GM19035 (cell line): ENCODE data around the gene HS3ST3A1.

Experiments
- ATAC-seq: cut with Tn5 transposase; IDR thresholded peaks from one replicate; pipeline ENCODE4 v1.9.1; 2021; ENCODE audit not compliant: unreplicated experiment

The HS3ST3A1 gene

GRCh38 chr17:13540546-13540945, 61.2 kb downstream of the HS3ST3A1 start:
- no peak for ATAC-seq

- ATAC-seq = no peak
Observed at GRCh38 chr17:13539421-13539820, 62.3 kb downstream of the HS3ST3A1 start.

DNA sequence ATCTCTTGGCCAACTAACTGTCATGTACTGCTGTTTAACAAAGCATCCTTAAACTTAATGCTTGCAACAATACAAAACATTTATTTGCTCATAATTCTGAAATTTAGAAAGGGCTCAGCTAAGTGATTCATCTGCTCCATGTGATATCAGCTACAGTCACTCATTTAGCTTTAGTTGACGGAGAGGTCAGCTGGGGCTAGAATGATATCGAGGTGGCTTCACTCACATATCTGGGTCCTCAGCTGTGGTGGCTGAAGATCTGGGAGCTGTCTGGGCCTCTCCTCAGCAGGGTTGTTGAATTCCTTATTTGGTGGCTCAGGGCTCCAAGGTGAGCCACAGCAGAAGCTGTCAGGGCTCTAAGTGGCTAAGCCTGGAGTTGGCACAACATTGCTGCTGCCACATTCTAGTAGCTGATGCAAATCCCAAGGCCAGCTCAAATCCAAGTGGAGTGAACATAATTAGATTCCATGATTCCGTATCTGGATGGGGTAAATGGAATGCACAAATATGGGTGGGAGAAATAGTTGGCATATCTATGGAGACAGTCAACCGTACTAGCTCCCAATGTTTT, 62.8 kb downstream of the HS3ST3A1 start:
- no peak for ATAC-seq

GRCh38 chr17:13537871-13538643, 63.7 kb downstream of the HS3ST3A1 start:
- no peak for ATAC-seq

DNA sequence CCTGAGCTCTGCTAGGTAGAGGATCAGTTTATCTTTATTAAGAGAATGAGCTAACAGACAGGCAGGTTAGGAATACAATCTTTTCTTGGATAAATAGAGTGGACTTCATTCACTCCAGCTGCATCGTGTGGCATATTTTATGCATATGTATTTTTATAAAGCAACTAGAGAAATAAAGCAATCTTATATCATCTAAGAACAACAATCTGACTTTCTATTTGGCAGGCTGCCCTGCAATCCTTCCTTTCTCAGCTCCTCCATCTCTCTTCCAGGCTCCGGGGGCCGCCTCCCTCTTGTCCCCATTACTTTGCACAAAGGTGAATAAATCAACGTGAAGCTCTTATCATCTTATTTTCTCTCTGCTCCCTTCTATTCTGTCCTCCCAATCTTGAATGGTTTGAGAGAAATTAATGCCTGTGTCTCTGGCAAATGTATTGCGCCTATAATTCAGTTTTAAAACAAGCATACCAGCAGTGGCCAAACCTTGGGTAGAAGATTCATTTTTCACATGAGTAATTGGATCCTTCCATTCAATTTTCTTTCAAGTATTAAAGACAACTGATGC, 64.5 kb downstream of the HS3ST3A1 start:
- no peak for ATAC-seq

- no peak for ATAC-seq
Observed at GRCh38 chr17:13534946-13535345, 66.8 kb downstream of the HS3ST3A1 start.

DNA sequence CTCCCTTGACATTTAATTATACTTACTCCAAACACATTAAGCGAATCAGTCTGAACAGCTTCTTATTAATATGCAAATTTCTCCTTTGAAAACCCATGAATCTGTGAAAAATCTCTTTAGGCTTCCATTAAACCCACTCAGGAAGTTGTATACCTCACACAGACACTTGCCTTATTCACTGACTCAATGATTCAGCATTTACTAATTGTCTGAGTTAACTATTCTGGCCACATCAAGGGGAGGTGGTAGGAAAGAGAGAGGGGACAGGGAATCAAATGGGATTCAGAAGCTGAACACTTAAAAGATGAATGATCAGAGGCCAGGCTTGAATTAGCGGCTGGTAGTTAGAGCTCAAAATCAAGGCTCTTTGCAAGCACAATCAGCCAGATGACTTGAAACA, 70.0 kb downstream of the HS3ST3A1 start:
- no peak for ATAC-seq

DNA sequence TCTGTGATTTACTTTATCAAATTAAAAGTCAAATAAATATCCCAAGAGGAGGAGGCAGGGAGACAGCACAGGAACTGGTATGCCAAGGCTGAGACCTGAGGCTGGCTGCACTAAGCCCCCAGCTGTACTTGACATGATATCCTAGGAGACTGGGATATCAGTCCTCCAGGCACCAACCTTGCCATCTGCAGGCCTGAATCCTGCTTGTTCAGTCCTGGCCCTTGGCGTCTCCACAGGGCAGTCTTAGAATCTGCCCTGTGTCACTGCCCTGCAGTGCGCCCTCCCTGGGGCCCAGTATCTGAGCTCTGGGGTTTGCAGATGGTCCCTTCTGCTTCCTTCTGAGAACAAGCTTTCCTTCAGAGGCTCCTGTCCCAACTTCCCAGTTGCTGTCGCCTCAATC, 75.9 kb downstream of the HS3ST3A1 start:
- ATAC-seq = no peak

GRCh38 chr17:13523164-13523563, 78.6 kb downstream of the HS3ST3A1 start:
- ATAC-seq = no peak

GRCh38 chr17:13522749-13523148, 79.0 kb downstream of the HS3ST3A1 start:
- ATAC-seq = no peak

GRCh38 chr17:13521784-13522183, 79.9 kb downstream of the HS3ST3A1 start:
- no peak for ATAC-seq

GRCh38 chr17:13520899-13521572, 80.7 kb downstream of the HS3ST3A1 start:
- no peak for ATAC-seq

GRCh38 chr17:13518261-13519000, 83.3 kb downstream of the HS3ST3A1 start:
- no peak for ATAC-seq

GRCh38 chr17:13513039-13513405, 88.7 kb downstream of the HS3ST3A1 start:
- ATAC-seq = no peak

DNA sequence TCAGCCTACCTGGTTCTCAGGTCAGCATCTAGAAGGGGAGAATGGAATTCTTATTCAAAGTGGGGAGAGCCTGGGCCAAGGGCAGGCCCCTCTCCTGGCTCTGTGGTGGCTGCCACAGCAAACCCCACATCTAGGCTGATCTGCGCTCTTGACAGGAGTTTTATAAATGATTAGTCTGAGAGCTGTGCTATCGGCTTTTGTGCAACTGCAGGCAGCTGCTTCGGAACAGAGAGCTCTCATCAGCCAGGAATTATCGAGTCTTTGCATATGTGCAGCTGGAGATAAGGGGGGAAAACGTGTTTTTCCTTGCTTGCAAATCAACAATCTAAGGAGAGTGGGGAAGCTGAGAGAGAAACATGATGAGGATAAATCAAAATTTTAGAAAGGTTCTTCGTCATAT, 91.7 kb downstream of the HS3ST3A1 start:
- ATAC-seq = no peak

DNA sequence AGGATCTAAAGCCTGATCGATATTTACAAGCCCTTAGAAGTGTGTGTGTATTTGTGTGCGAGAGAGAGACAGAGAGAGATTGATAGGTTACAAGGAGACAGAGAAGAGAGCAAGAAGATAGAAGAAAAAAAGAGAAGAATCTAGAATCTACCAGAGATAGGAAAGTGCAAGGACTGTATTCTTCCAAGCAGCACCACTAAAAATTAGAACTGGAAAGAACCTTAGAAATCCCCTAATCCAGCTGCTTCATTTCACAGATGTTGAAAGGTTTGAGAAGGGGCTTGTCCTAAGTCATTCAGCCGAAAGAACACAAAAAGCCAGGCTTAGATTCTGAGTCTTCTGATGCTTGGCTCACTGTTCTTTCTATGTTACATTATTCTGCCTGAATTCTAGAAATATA, 92.2 kb downstream of the HS3ST3A1 start:
- ATAC-seq = no peak

GRCh38 chr17:13508896-13509295, 92.8 kb downstream of the HS3ST3A1 start:
- ATAC-seq = no peak

GRCh38 chr17:13503526-13503925, 98.2 kb downstream of the HS3ST3A1 start:
- ATAC-seq = no peak

DNA sequence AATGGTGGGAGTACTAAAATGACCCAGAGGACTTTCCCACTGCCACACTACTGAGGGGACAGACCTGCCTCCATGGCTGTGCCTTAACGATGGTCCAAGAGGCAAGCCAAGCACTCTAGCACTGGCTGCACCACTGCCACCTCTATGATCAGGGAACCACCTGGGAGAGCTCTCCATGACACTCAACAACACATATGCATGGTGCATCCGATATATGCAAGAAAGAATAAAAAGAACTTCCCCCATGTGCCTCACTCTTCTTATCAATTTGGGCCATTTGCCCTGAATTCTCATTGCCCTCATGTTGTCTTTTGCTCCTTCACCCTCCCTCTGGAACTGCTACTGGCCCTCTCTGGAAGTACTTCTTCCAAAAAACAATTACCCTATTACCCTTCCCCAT, 99.5 kb downstream of the HS3ST3A1 start:
- no peak for ATAC-seq

GRCh38 chr17:13500947-13501346, 100.8 kb downstream of the HS3ST3A1 start:
- ATAC-seq = no peak

- ATAC-seq = no peak
Observed at GRCh38 chr17:13498184-13498583, 103.5 kb downstream of the HS3ST3A1 start.
